GM12878 (cell line): ENCODE measurements around the gene SEMA4D. TPM values are rescaled to one million over a fixed set of nuclear protein-coding genes. Genes with fewer than 3 reads are reported as not detected.

Experiments
- ATAC-seq: fragments of 200-7000 bp; cut with Tn5 transposase; 3 replicates; pipeline ENCODE4 v1.9.1; 2020; ENCODE audit warnings: mild to moderate bottlenecking, moderate library complexity
- BruUV-seq: library from RNA; stranded (reverse); fragments of 400-500 nt; replicated peaks from 2 replicates; lab custom pipeline; 2021; lab: Mats Ljungman, UMichigan
- CTCF ChIA-PET: fragments of 300-600 bp; sonication (Branson Sonifier 250); formaldehyde crosslinking; extraction: SDS; loops from one replicate; lab custom pipeline; 2021; ENCODE audit warnings: inconsistent platforms; lab: Yijun Ruan, JAX
- POLR2A ChIA-PET: fragments of 350-600 bp; formaldehyde crosslinking; extraction: SDS; loops from one replicate; lab custom pipeline; 2021; ENCODE audit warnings: inconsistent platforms; lab: Charles Lee
- RAD21 ChIA-PET: fragments of 300-600 bp; sonication (Branson Sonifier 250); formaldehyde crosslinking; loops from one replicate; lab custom pipeline; 2023; ENCODE audit warnings: antibody characterized with exemption; ENCODE audit not compliant: unreplicated experiment; lab: Charles Lee
- SMC1A ChIA-PET: fragments of 300-600 bp; sonication (Branson Sonifier 250); formaldehyde crosslinking; loops from one replicate; lab custom pipeline; 2023; ENCODE audit not compliant: unreplicated experiment, uncharacterized antibody; lab: Charles Lee
- DNase-seq: peaks from one replicate; pipeline ENCODE4 v3.0.0-alpha.2; 2011; ENCODE audit warnings: low read depth, low spot score
- FAIRE-seq: peaks from 3 replicates; lab custom pipeline; 2011; peaks lifted over from hg19 to GRCh38; lab: Jason Lieb, UNC
- H2AFZ ChIP-seq: 2 replicates; pipeline ENCODE4 v1.6.0; 2011; ENCODE audit warnings: low read depth, low read length, control low read depth; ENCODE audit not compliant: control insufficient read depth
- H3K27ac ChIP-seq: 2 replicates; pipeline ENCODE4 v1.5.1; 2011; ENCODE audit warnings: control low read depth; ENCODE audit not compliant: control insufficient read depth, insufficient read depth
- H3K27me3 ChIP-seq, 2 experiments: replicated peaks in 1 of 2; 2 replicates each; pipeline versions ENCODE4 v1.6.0 to v1.6.1; 2011; ENCODE audit warnings: low read length in 1 of 2; ENCODE audit not compliant: control insufficient read depth in 2 of 2, insufficient read depth in 2 of 2
- H3K36me3 ChIP-seq, 2 experiments: 2 replicates each; pipeline ENCODE4 v1.5.1; 2011; ENCODE audit warnings: low read length in 1 of 2; ENCODE audit not compliant: control insufficient read depth in 2 of 2, insufficient read depth in 2 of 2
- H3K4me1 ChIP-seq: 2 replicates; pipeline ENCODE4 v1.6.1; 2011; ENCODE audit warnings: mild to moderate bottlenecking, low read length, moderate library complexity, mixed read lengths; ENCODE audit not compliant: control insufficient read depth, insufficient read depth
- H3K4me2 ChIP-seq: 2 replicates; pipeline ENCODE4 v1.6.0; 2011; ENCODE audit warnings: control low read depth; ENCODE audit not compliant: control insufficient read depth, insufficient read depth
- H3K4me3 ChIP-seq: fragments of 200-600 bp; sonication (generic); 2 replicates; pipeline ENCODE4 v1.5.1; 2016
- H3K79me2 ChIP-seq: 2 replicates; pipeline ENCODE4 v1.6.0; 2011; ENCODE audit warnings: low read length; ENCODE audit not compliant: control insufficient read depth, insufficient read depth
- H3K9ac ChIP-seq: 2 replicates; pipeline ENCODE4 v1.8.0; 2011; ENCODE audit warnings: low read length, control low read depth, mixed read lengths; ENCODE audit not compliant: control insufficient read depth, insufficient read depth
- H3K9me3 ChIP-seq: replicated peaks from 3 replicates; pipeline ENCODE4 v1.5.1; 2011; ENCODE audit warnings: mild to moderate bottlenecking, low read length; ENCODE audit not compliant: control insufficient read depth, insufficient read depth
- H4K20me1 ChIP-seq: 2 replicates; pipeline ENCODE4 v1.6.0; 2011; ENCODE audit not compliant: control insufficient read depth, insufficient read depth
- ATF7 ChIP-seq: fragments of 450-650 bp; IDR thresholded peaks from 2 replicates; pipeline ENCODE4 v1.6.1; 2016; ENCODE audit warnings: low read depth, mild to moderate bottlenecking
- DPF2 ChIP-seq: fragments of 450-650 bp; IDR thresholded peaks from 2 replicates; pipeline ENCODE4 v1.6.1; 2017; ENCODE audit warnings: mild to moderate bottlenecking
- EGR1 ChIP-seq, 2 experiments: IDR thresholded peaks; 1 replicate in 1 of 2; 2 replicates in 1 of 2; pipeline ENCODE4 v1.6.1; 2011 to 2012; ENCODE audit warnings: low read depth in 2 of 2, low read length in 2 of 2, borderline replicate concordance in 1 of 2, mild to moderate bottlenecking in 1 of 2, moderate library complexity in 1 of 2
- EZH2 ChIP-seq: IDR thresholded peaks from 2 replicates; pipeline ENCODE4 v1.6.1; 2012; ENCODE audit warnings: low read depth, mild to moderate bottlenecking, control low read depth, inconsistent platforms, low read length, borderline replicate concordance; ENCODE audit not compliant: control insufficient read depth
- IKZF2 ChIP-seq, 2 experiments: fragments of 450-650 bp; IDR thresholded peaks; 2 replicates each; pipeline ENCODE4 v1.6.1; 2017; ENCODE audit warnings: mild to moderate bottlenecking in 2 of 2, moderate library complexity in 2 of 2
- MTA2 ChIP-seq: fragments of 450-650 bp; IDR thresholded peaks from 2 replicates; pipeline ENCODE4 v1.6.1; 2016; ENCODE audit warnings: low read depth, mild to moderate bottlenecking, moderate library complexity
- NR2F1 ChIP-seq: fragments of 450-650 bp; conservative IDR thresholded peaks from 2 replicates; pipeline ENCODE4 v1.6.1; 2017; ENCODE audit warnings: mild to moderate bottlenecking
- POU2F2 ChIP-seq: IDR thresholded peaks from 3 replicates; pipeline ENCODE4 v1.6.1; 2011; ENCODE audit warnings: low read depth, mild to moderate bottlenecking, low read length, borderline replicate concordance
- RAD21 ChIP-seq: IDR thresholded peaks from 2 replicates; pipeline ENCODE4 v1.6.1; 2011; ENCODE audit warnings: mild to moderate bottlenecking, low read depth, low read length, moderate library complexity; ENCODE audit not compliant: insufficient read depth
- TARDBP ChIP-seq: IDR thresholded peaks from 2 replicates; pipeline ENCODE4 v1.6.1; 2016; ENCODE audit warnings: borderline replicate concordance
- TCF7 ChIP-seq: IDR thresholded peaks from 2 replicates; pipeline ENCODE4 v1.6.1; 2014; ENCODE audit warnings: antibody characterized with exemption, borderline replicate concordance
- YBX1 ChIP-seq: fragments of 450-650 bp; IDR thresholded peaks from 2 replicates; pipeline ENCODE4 v1.6.1; 2016; ENCODE audit warnings: antibody characterized with exemption
- ZSCAN29 ChIP-seq: fragments of 450-650 bp; IDR thresholded peaks from 2 replicates; pipeline ENCODE4 v1.6.1; 2017; ENCODE audit warnings: mild to moderate bottlenecking, moderate library complexity
- WGBS: methylation state at CpG from one replicate; pipeline ENCODE4 v1.1.6; 2016; ENCODE audit warnings: low lambda C conversion rate; ENCODE audit not compliant: insufficient replicate concordance, insufficient coverage; ENCODE audit errors: missing lambda C conversion rate; 5-methylcytosine and 5-hydroxymethylcytosine counted together
- in situ Hi-C: fragments of 300-500 bp; cut with MboI; formaldehyde crosslinking; loops from 9 replicates; pipeline ENCODE4 v1.14.3; 2018; ENCODE audit warnings: mixed read lengths
- intact Hi-C: fragments of 100-400 bp; cut with micrococcal nuclease; formaldehyde crosslinking; loops from one replicate; pipeline ENCODE4 v1.14.2; 2022; ENCODE audit not compliant: unreplicated experiment
- polyA plus RNA-seq, 11 experiments: library from polyadenylated mRNA; depleted of rRNA in 4 of 11; unstranded in 6 of 11; stranded (reverse) in 5 of 11; fragments of >200 nt; fragmentation: Nextera tagmentation in 4 of 11; fragmentation: Illumina TruSeq in 1 of 11; extraction: Ambion mirVana in 4 of 11; extraction: Trizol in 1 of 11; gene quantifications; 1 replicate in 1 of 11; 2 replicates in 10 of 11; pipeline versions ENCODE4 v1.2.1 to v1.2.3, GENCODE V29; 2011 to 2016; ENCODE audit warnings: inconsistent platforms in 2 of 11, missing spikeins in 2 of 11, low read depth in 1 of 11
- total RNA-seq, 4 experiments: library from RNA; depleted of rRNA in 3 of 4; stranded (reverse); fragments of >200 nt in 3 of 4; fragmentation: Illumina TruSeq in 1 of 4; extraction: Trizol in 1 of 4; gene quantifications; 2 replicates each; pipeline versions ENCODE4 v1.2.1 to v1.2.3, GENCODE V29; 2013 to 2021
- TF ChIP-seq, protein P1 (sequence below): IDR thresholded peaks from 2 replicates; pipeline ENCODE4 v1.6.1; 2011; ENCODE audit warnings: mild to moderate bottlenecking, low read depth, low read length, moderate library complexity; ENCODE audit not compliant: insufficient replicate concordance
- TF ChIP-seq, protein P2 (sequence below): IDR thresholded peaks from 2 replicates; pipeline ENCODE4 v1.6.1; 2011; ENCODE audit warnings: low read depth, low read length, improper control_type of control experiment, borderline replicate concordance
- TF ChIP-seq, protein P3 (sequence below): fragments of 450-650 bp; IDR thresholded peaks from 2 replicates; pipeline ENCODE4 v1.6.1; 2016; ENCODE audit warnings: mild to moderate bottlenecking
- TF ChIP-seq, protein P4 (sequence below): fragments of 450-650 bp; IDR thresholded peaks from 2 replicates; pipeline ENCODE4 v1.6.1; 2017; ENCODE audit warnings: mild to moderate bottlenecking, low read depth, inconsistent platforms; ENCODE audit not compliant: poor library complexity, severe bottlenecking

Gene SEMA4D
- total and polyA plus RNA-seq, 10 of the 15 experiments (the other 5 are each of a cell fraction or from before 2014, with no cell fraction given): 15.1 to 136 (median 39.6) TPM

DNA sequence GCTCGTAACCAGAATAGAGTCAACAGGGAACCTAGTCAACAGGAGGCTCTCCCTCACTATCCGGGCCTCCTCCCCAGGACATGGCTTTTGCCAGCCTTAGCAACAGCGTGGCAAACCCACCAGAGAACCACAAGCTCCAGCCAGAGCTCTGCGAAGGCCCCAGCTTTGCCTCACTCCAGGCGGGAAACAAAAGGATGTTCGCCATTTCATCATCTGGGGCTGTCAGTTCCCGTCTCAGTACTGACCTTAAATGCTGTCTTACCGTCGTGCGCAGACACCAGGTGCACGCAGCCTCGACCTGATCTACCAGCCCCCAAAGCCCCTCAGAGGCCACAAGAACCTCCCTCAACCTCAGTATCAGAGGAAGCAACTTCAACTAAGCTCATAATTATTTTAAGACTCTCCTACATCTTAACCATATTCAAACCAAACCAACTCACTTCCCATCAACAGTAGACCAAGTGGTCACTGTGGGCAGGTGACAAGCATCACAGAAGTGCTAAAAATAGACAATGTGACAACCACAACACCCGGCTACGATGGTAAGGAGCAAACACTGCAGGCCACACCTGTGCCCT is 71.4 kb downstream of the SEMA4D start:
- Histone ChIP-seq H3K9ac (peak overlapping the region; percentile 74), H3K27ac (peak overlapping the region; percentile 90), H2AFZ (no peak overlapping the region), H3K4me1 (peaks cover 82% of the 10 kb centered on the region), H4K20me1 (no peaks in the 10 kb centered on the region; the same call in 1 of the 2 replicates), H3K27me3 (no peaks in the 10 kb centered on the region), H3K79me2 (peaks cover 89% of the 10 kb centered on the region), H3K9me3 (no peaks in the 10 kb centered on the region), H3K4me2 (peak overlapping the region; percentile 70), H3K36me3 (peaks cover 4 to 11% of the 10 kb centered on the region in 2 experiments; a peak in 2 of 4 replicates), H3K4me3 (peak overlapping the region; percentile 61)
- in situ Hi-C loops: loop anchor here (5.0 kb wide), 1 partner anchor 121 kb away; no protein-coding TSS in a partner anchor
- BruUV-seq: no TSS peak
- intact Hi-C loops: loop anchor here (1.0 to 2.0 kb wide), 4 partner anchors 26 to 108 kb away; partner anchors contain the start of genes SECISBP2 and SEMA4D
- ChIA-PET RAD21 (interaction anchor here (0.6 to 10.3 kb wide), 17 partner anchors 9 to 123 kb away, joined by 3 to 119 read pairs (median 6); no protein-coding TSS in a partner anchor), CTCF (interaction anchor here (0.6 to 10.2 kb wide), 21 partner anchors 8 to 139 kb away, joined by 3 to 207 read pairs (median 4); no protein-coding TSS in a partner anchor), SMC1A (interaction anchor here (0.6 to 7.8 kb wide), 23 partner anchors 8 to 139 kb away, joined by 3 to 150 read pairs (median 5); no protein-coding TSS in a partner anchor), POLR2A (interaction anchor here (0.6 to 2.8 kb wide), 13 partner anchors 8 to 122 kb away, joined by 3 to 9 read pairs (median 5); no protein-coding TSS in a partner anchor)
- peak; percentile 98 for FAIRE-seq
- peak; percentile 80 for ATAC-seq
- under 1% methylated on average over 14 of the region's 14 CpGs for WGBS
- DNase-seq: peak; percentile 96
- TF ChIP-seq TARDBP (0 out of 2 replicates have a peak, but pooled peaks have one; percentile 63), TCF7 (no peak), ATF7 (peak; percentile 87), POU2F2 (peak; percentile 59; the same call in 1 of the 3 replicates), EGR1 (IDR thresholded peaks at IDR 0.05; ENCODE audit: borderline replicate concordance in 1 of 2, low read depth in 2 of 2, low read length in 2 of 2) (no peak), DPF2 (peak; percentile 87), ZSCAN29 (no peak; the same call in 1 of the 2 replicates), MTA2 (peak; percentile 95), EZH2 (no peak), RAD21 (peak; percentile 4; the same call in 1 of the 2 replicates), NR2F1 (peak; percentile 73), IKZF2 (IDR thresholded peaks at IDR 0.05) (peak; percentile 85 to 86; a peak in 2 of 4 replicates), YBX1 (no peak)
- TF ChIP-seq, protein P1, sequence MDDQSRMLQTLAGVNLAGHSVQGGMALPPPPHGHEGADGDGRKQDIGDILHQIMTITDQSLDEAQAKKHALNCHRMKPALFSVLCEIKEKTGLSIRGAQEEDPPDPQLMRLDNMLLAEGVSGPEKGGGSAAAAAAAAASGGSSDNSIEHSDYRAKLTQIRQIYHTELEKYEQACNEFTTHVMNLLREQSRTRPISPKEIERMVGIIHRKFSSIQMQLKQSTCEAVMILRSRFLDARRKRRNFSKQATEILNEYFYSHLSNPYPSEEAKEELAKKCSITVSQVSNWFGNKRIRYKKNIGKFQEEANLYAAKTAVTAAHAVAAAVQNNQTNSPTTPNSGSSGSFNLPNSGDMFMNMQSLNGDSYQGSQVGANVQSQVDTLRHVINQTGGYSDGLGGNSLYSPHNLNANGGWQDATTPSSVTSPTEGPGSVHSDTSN: peak; percentile 12
- TF ChIP-seq, protein P2, sequence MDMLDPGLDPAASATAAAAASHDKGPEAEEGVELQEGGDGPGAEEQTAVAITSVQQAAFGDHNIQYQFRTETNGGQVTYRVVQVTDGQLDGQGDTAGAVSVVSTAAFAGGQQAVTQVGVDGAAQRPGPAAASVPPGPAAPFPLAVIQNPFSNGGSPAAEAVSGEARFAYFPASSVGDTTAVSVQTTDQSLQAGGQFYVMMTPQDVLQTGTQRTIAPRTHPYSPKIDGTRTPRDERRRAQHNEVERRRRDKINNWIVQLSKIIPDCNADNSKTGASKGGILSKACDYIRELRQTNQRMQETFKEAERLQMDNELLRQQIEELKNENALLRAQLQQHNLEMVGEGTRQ: no peak
- TF ChIP-seq, protein P3, sequence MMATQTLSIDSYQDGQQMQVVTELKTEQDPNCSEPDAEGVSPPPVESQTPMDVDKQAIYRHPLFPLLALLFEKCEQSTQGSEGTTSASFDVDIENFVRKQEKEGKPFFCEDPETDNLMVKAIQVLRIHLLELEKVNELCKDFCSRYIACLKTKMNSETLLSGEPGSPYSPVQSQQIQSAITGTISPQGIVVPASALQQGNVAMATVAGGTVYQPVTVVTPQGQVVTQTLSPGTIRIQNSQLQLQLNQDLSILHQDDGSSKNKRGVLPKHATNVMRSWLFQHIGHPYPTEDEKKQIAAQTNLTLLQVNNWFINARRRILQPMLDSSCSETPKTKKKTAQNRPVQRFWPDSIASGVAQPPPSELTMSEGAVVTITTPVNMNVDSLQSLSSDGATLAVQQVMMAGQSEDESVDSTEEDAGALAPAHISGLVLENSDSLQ: peak; percentile 44; the same call in 1 of the 2 replicates
- TF ChIP-seq, protein P4, sequence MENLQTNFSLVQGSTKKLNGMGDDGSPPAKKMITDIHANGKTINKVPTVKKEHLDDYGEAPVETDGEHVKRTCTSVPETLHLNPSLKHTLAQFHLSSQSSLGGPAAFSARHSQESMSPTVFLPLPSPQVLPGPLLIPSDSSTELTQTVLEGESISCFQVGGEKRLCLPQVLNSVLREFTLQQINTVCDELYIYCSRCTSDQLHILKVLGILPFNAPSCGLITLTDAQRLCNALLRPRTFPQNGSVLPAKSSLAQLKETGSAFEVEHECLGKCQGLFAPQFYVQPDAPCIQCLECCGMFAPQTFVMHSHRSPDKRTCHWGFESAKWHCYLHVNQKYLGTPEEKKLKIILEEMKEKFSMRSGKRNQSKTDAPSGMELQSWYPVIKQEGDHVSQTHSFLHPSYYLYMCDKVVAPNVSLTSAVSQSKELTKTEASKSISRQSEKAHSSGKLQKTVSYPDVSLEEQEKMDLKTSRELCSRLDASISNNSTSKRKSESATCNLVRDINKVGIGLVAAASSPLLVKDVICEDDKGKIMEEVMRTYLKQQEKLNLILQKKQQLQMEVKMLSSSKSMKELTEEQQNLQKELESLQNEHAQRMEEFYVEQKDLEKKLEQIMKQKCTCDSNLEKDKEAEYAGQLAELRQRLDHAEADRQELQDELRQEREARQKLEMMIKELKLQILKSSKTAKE: peak; percentile 82
